NOMO-1 (cell line): Measurements from ENCODE around the gene OR10V1.
A peak's percentile ranks its signal among the peaks of the same experiment; 100 is the strongest.
"Not testable (repeated sequence)": the region's sequence is repeated elsewhere in the genome, so short reads cannot be mapped to it uniquely, and the experiment has no call there.

Experiments
- DNase-seq, 2 experiments: peaks; one replicate each; lab custom pipeline; 2025; ENCODE audit not compliant: unreplicated experiment in 2 of 2; lab: John Stamatoyannopoulos, UW

The OR10V1 gene

DNA sequence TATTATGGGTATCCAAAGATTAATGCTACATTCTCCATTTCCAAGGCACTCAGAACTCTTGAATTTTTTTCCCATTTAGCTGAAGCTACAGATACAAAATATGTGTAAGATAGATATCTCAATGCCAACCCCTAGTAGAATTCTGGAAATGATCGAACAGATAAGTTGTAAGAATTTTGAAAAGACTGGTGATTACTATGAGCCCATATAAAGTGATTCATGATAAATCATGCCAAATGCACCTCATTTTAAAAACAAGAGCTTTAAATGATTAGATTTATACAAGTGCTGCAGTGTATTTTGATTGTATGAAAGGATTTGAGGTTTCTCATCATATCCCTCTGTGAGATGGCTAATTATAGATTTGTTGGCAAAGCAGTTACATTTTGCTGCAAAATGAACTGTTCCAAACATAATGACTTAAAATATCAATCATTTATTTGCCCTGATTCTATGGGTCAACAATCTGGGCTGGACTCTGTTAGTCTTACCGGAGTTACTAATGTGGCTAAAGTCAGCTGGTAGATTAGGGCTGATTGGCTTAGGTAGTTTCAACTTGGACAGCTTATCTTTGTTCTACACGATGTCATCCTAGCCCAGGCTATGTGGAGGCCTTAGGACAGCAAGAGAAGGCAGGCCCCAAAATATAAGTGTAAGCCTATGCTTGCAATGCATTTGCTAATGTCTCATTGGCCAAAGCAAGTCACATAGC is 3.4 kb downstream of the OR10V1 start:
- DNase-seq, result no peak

GRCh38 chr11:59708537-59708936 is 5.1 kb downstream of the OR10V1 start:
- DNase-seq, result no peak

- DNase-seq, result no peak
These were observed 6.3 kb downstream of the OR10V1 start for GRCh38 chr11:59707371-59707770.

GRCh38 chr11:59706518-59707285 is 6.9 kb downstream of the OR10V1 start:
- DNase-seq, result no peak

DNA sequence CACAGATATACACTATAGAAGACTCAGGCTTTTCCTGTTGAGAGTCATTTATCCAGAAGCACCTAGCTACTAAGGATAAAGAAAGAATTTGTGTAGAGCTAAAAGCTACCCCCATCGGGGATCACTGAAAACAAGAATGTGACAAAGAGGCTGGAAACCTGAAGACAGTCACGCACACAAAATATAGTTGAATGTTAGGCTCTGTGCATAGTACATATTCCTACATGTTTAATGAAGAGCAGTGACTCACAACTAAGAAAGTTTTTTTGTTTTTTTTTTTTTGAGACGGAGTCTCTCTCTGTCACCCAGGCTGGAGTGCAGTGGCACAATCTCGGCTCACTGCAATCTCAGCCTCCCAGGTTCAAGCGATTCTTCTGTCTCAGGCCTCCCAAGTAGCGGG is 8.4 kb downstream of the OR10V1 start:
- DNase-seq, result no peak

- DNase-seq, result not testable (repeated sequence)
These were observed 10.1 kb downstream of the OR10V1 start for GRCh38 chr11:59703515-59703914.

GRCh38 chr11:59700157-59700556 is 13.5 kb downstream of the OR10V1 start:
- not testable (repeated sequence) for DNase-seq

- no peak for DNase-seq
These were observed 15.1 kb downstream of the OR10V1 start for GRCh38 chr11:59698506-59698905.

DNA sequence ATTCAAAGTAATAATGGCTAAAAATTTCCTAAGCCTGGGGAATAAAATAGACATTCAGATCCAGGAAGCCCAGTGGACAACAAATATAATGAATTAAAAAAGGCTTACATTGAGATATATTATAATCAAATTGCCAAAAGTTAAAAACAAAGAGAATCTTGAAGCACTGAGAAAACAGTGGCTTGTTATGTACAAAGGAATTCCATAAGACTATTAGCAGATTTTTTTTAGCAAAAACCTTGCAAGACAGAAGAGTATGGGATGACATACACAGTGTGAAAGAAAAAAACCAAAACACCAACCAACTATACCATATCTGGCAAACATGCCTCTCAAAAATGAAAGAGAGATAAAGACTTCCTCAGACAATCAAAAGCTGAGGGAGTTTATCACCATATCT is 20.7 kb downstream of the OR10V1 start:
- no peak for DNase-seq

DNA sequence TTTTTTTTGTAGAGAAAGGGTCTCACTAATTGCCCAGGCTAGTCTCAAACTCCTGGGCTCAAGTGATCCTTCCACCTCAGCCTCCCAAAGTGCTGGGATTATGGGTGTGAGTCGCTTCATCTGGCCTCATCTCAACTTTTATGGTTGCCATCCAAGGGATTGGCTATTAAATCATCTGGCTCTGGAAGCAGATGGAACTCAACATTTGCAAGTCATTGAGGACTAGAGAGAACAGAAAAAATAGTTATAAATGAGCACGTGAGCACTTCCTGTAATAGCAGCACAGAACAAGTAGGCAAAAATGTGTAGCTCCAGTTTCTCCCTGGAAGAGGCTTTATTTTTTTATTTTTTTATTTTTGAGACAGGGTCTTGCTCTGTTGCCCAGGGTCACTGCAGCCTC is 22.5 kb downstream of the OR10V1 start:
- no peak for DNase-seq

GRCh38 chr11:59689015-59689414 is 24.6 kb downstream of the OR10V1 start:
- DNase-seq, result no peak

- not testable (repeated sequence) for DNase-seq
These were observed 32.4 kb downstream of the OR10V1 start for GRCh38 chr11:59681260-59681725.

GRCh38 chr11:59680287-59681154 is 33.1 kb downstream of the OR10V1 start:
- DNase-seq, result peak; percentile 46 to 53

- DNase-seq, result no peak
These were observed 34.3 kb downstream of the OR10V1 start for GRCh38 chr11:59679347-59679746.

- no peak for DNase-seq
These were observed 34.9 kb downstream of the OR10V1 start for GRCh38 chr11:59678813-59679165.

- DNase-seq, result no peak
These were observed 35.4 kb downstream of the OR10V1 start for GRCh38 chr11:59678118-59678812.

DNA sequence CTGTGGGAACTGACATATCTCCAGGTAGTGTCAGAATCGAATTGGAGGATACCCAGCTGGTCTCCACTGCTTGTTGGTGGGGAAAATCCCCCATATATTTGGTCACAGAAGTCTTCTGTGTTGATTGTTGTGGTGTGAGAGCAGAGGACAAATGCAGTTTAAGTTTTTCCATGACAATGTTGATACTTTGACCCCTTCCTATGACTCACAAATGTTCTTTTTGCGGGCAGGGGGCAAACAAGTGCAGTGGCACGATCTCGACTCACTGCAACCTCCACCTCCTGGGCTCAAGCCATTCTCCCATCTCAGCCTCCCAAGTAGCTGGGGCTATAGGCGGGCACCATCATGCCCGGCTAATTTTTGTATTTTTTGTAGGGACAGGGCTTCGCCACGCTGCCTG is 37.4 kb downstream of the OR10V1 start:
- DNase-seq, result no peak

- no peak for DNase-seq
These were observed 39.4 kb downstream of the OR10V1 start for GRCh38 chr11:59674291-59674690.

DNA sequence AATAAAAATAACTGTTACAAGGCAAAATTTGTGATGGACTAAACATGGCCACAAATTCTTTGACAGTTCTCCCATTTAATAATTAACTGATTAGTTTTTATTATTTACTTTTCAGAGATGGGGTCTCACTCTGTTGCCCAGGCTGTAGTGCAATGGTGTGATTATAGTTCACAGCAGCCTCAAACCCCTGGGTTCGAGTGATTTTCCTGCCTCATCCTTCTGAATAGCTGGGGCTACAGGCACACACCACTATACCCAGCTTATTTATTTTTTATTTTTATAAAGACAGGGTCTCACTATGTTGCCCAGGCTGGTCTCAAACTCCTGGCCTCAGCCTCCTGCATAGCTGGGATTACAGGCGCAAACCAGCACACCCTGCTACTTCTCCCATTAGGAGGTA is 40.4 kb downstream of the OR10V1 start:
- DNase-seq, result no peak

GRCh38 chr11:59671471-59671870 is 42.2 kb downstream of the OR10V1 start:
- DNase-seq, result no peak

DNA sequence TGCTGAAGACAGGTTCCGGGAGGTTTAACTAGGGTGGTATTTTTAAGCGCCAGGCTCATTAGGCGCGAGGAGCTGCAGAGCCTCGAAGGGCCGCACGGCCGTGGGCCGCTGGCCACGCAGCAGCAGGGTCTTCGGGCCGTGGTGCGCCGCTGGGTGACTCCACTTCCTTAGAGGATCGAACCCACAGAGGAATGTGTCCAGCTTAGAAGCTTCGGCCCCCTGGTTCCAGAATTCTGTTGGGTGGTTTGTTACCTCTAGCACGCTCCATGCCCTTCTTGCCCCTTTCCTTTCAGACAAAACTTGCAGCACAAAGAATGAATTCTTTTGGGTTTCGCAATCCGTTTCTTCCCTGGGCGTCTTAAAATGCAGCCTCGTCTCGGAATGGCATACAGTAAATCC is 44.0 kb downstream of the OR10V1 start:
- peak; percentile 43 to 55 for DNase-seq
